Progenitor cell of endocrine pancreas (in vitro differentiated cells): Measurements from ENCODE around the gene CRYL1. TPM values are rescaled to one million over a fixed set of nuclear protein-coding genes. Genes with fewer than 3 reads are reported as not detected.

Experiments used
- DNase-seq: peaks from one replicate; pipeline ENCODE4 v3.0.0; 2021; ENCODE audit warnings: low spot score; ENCODE audit not compliant: unreplicated experiment
- H3K27ac Mint-ChIP-seq: 2 replicates; pipeline ENCODE4 v1.8.0; 2021; ENCODE audit warnings: mild to moderate bottlenecking, moderate library complexity, mixed read lengths
- H3K27me3 Mint-ChIP-seq: 2 replicates; pipeline ENCODE4 v1.8.0; 2021; ENCODE audit warnings: mixed read lengths
- H3K36me3 Mint-ChIP-seq: 2 replicates; pipeline ENCODE4 v1.8.0; 2022; ENCODE audit warnings: mixed read lengths; ENCODE audit not compliant: insufficient read depth
- H3K4me1 Mint-ChIP-seq: 2 replicates; pipeline ENCODE4 v1.8.0; 2021; ENCODE audit warnings: low read depth, mixed read lengths
- H3K4me3 Mint-ChIP-seq: 2 replicates; pipeline ENCODE4 v1.8.0; 2021; ENCODE audit warnings: low read depth, mild to moderate bottlenecking, moderate library complexity, mixed read lengths
- H3K9me3 Mint-ChIP-seq: 2 replicates; pipeline ENCODE4 v1.8.0; 2021; ENCODE audit warnings: low read depth, mixed read lengths
- total RNA-seq: library from RNA; stranded (reverse); gene quantifications from 2 replicates; pipeline ENCODE4 v1.2.1, GENCODE V29; 2021
- TF ChIP-seq, protein P1 (sequence below): fragments of 200-600 bp; sonication (generic); IDR thresholded peaks from one replicate; pipeline ENCODE4 v1.5.0; 2021; ENCODE audit warnings: antibody characterized with exemption, mild to moderate bottlenecking; ENCODE audit not compliant: unreplicated experiment

Gene CRYL1
- total RNA-seq, 1 donor from 2014 or later, result 11.7 TPM

DNA sequence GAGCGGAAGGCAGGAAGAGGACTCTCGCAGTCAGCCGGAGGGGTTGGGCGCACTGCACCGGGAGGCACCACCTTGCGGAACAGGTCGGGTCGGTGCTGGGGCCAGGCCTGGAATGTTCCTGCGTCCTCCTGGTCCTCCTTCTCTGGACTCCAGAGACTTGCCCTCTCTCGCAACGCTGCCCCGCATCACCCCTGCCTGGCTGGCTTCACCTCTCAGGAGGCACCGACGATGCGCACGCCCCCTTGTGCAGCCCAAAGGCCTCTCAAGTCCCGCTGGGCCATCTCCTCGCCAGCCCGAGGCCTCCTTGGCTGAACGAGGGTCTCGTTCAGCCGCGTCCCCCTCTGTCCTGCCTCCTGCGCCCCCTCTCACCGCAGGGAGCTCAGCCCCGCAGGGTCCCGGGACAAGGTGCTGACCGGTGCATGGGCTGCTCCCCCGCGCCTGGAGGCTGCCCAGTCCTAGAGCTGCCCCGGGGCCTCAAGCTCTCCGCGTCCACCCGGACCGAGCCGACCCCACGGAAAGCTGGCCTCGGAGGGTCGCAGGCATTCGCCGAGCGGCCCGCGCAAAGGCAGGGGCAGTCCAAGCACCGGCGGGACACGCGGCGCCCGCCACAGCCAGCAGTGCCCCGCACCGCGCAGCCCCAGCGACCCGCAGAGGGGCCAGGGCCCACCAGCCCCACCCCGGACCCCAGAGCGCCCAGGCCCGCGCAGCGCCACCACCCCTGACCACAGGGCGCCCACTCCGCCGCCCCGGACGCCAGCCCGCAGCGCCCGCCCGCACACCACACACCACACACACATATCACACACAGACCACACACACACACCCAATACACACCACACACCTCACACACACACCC is 133.8 kb downstream of the CRYL1 start:
- H3K9me3 Mint-ChIP-seq, result peaks cover 4% of the 10 kb centered on the region
- no peak overlapping the region for H3K27ac Mint-ChIP-seq

DNA sequence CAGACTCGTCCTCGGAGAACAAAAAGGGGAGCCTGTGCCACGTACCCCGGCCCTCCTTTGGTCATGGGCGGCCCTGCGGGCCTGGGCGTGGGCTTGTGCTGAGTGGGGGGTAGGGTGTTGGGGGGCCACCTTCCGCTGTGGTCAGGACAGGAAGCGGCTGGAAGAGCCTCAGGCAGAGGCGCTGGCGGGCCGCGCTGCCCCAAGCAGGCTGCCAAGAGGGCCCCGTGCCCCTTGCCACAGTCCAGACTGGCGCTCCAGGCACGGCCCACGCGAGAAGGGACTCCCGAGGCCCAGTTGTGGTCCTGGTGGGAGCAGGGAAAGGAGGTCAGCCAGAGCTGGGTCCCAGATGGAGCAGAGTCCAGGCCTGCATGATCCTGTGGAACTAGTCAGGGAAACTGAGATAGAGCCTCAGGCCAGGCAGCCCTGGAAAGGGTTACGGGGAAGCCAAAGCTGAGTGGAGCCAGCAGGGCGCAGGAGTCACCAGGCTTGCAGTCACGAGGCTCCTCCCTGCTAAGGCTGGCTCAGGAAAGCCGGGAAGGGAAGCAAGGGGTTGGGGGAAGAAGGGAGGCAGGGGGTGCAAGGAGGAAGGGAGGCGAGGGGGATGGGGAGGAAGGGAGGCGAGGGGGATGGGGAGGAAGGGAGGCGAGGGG is 135.0 kb downstream of the CRYL1 start:
- Mint-ChIP-seq H3K4me1 (no peaks in the 10 kb centered on the region), H3K27ac (no peak overlapping the region), H3K36me3 (no peaks in the 10 kb centered on the region), H3K27me3 (no peaks in the 10 kb centered on the region), H3K4me3 (no peak overlapping the region), H3K9me3 (no peaks in the 10 kb centered on the region)
- no peak for DNase-seq
- TF ChIP-seq, protein P1, sequence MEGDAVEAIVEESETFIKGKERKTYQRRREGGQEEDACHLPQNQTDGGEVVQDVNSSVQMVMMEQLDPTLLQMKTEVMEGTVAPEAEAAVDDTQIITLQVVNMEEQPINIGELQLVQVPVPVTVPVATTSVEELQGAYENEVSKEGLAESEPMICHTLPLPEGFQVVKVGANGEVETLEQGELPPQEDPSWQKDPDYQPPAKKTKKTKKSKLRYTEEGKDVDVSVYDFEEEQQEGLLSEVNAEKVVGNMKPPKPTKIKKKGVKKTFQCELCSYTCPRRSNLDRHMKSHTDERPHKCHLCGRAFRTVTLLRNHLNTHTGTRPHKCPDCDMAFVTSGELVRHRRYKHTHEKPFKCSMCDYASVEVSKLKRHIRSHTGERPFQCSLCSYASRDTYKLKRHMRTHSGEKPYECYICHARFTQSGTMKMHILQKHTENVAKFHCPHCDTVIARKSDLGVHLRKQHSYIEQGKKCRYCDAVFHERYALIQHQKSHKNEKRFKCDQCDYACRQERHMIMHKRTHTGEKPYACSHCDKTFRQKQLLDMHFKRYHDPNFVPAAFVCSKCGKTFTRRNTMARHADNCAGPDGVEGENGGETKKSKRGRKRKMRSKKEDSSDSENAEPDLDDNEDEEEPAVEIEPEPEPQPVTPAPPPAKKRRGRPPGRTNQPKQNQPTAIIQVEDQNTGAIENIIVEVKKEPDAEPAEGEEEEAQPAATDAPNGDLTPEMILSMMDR, result no peak

More for the DNA sequence above, 133.8 kb downstream of the CRYL1 start:
- TF ChIP-seq, protein P1, result no peak
- H3K27me3 Mint-ChIP-seq, result no peaks in the 10 kb centered on the region
- H3K4me3 Mint-ChIP-seq, result no peak overlapping the region
- no peaks in the 10 kb centered on the region for H3K4me1 Mint-ChIP-seq
- no peak for DNase-seq
- H3K36me3 Mint-ChIP-seq, result no peaks in the 10 kb centered on the region

DNA sequence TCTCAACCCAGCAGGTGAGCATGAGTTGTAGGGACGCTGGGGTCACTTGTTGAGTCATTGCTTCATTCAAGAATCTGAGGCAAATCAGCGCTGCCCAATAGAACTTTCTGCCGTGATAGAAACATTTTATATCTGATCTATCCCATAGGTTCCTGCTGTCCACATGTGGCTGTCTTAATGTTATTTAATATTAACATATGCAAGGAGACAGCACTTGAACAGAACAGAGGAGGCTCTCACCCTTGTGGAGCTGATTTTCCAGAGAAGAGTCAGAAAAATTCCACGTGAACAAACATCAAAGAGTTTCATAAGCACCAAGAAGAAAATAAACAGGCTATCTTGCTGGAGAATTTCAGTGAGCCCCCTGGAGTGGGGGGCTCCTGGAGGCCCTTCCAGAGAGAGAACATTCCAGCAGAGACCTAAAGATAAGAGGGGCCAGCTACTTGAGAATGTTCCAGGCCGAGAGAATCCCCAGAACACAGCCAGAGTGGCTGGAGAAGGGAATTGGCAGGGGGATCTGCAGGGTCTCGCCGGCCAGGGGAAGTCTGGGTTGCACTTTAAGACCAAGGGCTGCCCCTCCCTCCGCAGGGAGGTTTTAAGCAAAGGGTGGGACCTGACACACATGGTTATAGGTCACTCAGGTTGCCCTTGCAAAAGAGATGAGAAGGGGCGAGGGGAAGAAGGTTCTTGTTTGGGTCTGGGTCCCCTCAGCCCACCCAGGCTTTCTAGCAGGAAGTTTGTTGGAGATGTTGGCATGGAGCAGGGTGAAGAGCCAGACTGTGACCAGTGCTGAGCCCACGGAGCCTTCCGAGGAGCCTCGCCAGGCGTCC is 135.7 kb downstream of the CRYL1 start:
- Mint-ChIP-seq H3K27ac (no peak overlapping the region), H3K9me3 (no peaks in the 10 kb centered on the region), H3K4me3 (no peak overlapping the region), H3K36me3 (no peaks in the 10 kb centered on the region), H3K4me1 (no peaks in the 10 kb centered on the region), H3K27me3 (no peaks in the 10 kb centered on the region)
- no peak for DNase-seq
- TF ChIP-seq, protein P1, result no peak

DNA sequence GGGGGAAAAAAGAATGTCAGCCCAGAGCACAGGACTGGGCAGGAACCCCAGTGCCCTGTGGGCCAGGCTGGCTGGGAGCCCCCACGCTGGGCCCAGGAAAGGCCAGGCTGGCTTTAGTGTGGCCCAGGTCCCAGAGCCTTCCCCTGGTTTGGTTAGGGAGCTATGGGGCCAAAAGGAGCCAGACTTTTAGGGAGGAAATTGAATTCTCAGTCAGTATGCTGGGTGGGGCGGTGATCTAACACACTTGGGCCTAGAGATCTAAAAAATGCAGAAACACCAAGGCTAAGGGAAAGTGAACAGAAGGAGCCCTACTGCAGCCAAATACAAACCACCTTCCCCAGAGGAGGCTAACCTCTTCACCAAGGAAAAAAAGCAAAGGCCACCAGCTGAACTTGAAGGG is 137.5 kb downstream of the CRYL1 start:
- H3K4me1 Mint-ChIP-seq, result no peaks in the 10 kb centered on the region
- H3K36me3 Mint-ChIP-seq, result no peaks in the 10 kb centered on the region
- no peak overlapping the region for H3K4me3 Mint-ChIP-seq
- no peaks in the 10 kb centered on the region for H3K9me3 Mint-ChIP-seq
- DNase-seq, result no peak
- TF ChIP-seq, protein P1, result no peak
- no peak overlapping the region for H3K27ac Mint-ChIP-seq
- no peaks in the 10 kb centered on the region for H3K27me3 Mint-ChIP-seq

DNA sequence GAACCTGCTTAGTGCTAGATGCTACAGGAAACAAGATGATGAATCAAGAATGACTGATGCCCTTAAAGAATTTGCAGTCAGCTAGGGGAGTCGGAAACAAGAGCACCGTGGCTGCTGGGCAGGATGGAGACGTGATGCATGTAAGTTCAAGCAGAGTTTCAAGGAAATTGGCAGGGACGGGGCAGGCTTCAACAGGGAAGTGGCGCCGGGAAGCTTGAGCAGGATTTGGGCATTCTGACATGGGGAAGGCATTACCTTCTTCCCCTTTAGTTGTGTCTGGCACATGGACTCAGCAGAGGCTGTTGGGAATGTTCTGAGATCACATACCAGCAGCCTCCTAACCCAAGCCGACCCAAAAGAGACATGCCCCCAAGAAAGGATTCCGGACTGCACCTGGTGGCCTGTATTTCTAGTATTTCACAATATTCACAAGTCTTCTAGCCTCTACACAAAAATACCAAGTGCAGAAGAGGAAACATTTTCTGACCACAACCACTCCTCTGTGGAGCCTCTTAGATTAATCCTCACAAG is 138.2 kb downstream of the CRYL1 start:
- no peak overlapping the region for H3K27ac Mint-ChIP-seq

More for the DNA sequence above, 138.2 kb downstream of the CRYL1 start:
- TF ChIP-seq, protein P1, result no peak
- Mint-ChIP-seq H3K27me3 (no peaks in the 10 kb centered on the region), H3K9me3 (no peaks in the 10 kb centered on the region), H3K4me3 (no peak overlapping the region), H3K4me1 (no peaks in the 10 kb centered on the region), H3K36me3 (no peaks in the 10 kb centered on the region)
- no peak for DNase-seq
